ENCODE measurements around the gene FHAD1. TPM values are rescaled to one million over a fixed set of nuclear protein-coding genes. Genes with fewer than 3 reads are reported as not detected.

FHAD1 gene
- total RNA-seq, 1 experiment from 2014 or later: 3.5 TPM

DNA sequence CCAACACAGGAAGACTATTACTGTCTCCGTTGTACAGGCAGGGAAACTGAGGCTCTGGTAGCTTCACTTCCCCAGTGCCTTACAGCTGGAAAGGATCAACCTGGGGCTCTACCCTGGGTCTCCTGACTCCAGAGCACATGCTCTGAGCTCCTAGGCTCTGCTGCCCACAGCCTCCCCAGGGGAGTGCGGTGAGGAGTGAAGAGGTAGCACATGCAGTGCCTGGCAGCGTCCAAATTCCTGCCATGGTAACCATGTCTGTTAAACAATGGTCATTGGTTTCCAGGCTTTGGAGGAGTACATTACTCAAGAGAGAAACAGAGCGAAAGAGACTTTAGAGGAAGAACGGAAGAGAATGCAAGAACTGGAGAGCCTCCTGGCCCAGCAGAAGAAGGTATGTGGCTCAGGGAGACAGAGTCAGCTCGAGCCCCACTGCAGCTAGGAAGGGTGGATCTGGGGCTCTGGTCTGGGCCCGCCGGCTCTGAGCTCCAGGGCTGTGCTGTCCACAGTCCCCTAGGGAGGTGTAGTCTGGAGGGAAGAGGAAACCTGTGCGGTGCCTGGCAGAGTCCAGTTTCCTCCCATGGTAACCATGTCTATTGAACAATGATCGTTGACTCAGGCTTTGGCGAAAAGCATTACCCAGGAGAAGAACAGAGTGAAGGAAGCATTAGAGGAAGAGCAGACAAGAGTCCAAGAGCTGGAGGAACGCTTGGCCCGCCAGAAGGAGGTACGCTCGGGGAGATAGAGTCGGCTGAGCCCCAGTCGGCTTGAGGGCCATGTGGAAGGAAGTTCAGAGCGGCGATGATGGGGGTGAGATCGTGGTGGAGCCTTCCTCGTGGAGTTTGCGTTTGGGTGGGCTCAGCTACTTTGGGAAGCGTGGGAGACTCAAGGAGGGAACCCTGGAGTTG is 98.0 kb downstream of the FHAD1 start:
- ATAC-seq (no peak), DNase-seq (ENCODE audit: low read depth, low spot score) (no peak)
- Histone ChIP-seq H3K9ac (ENCODE audit: low read length) (0 out of 2 replicates have a peak overlapping the region, but pooled peaks have one; percentile 34), H3K4me2 (ENCODE audit: low read length) (peak overlapping the region; percentile 40), H3K4me1 (ENCODE audit: control insufficient read depth in 1 of 2, insufficient read depth in 2 of 2, low read length in 2 of 2) (peaks cover 5 to 67% of the 10 kb centered on the region in 2 experiments), H3K79me2 (ENCODE audit: insufficient read depth, low read length) (no peaks in the 10 kb centered on the region), H3K9me3 (ENCODE audit: control insufficient read depth in 1 of 2, insufficient read depth in 1 of 2, low read depth in 1 of 2, low read length in 2 of 2) (no peaks in the 10 kb centered on the region), H4K20me1 (ENCODE audit: insufficient read depth) (no peaks in the 10 kb centered on the region), H3K27ac (ENCODE audit: low read depth, low read length) (no peak overlapping the region), H3K36me3 (ENCODE audit: control insufficient read depth in 1 of 2, insufficient read depth in 2 of 2, low read length in 2 of 2) (no peaks in the 10 kb centered on the region), H2AFZ (ENCODE audit: low read depth, low read length, poor library complexity, severe bottlenecking) (no peak overlapping the region), H3K9me2 (ENCODE audit: insufficient read depth) (no peaks in the 10 kb centered on the region), H3K27me3 (ENCODE audit: insufficient read depth, low read length) (no peaks in the 10 kb centered on the region), H3K4me3 (replicated peaks in 1 of 2; ENCODE audit: low read depth in 1 of 2, low read length in 2 of 2) (no peak overlapping the region)
- POLR2A ChIA-PET: no interaction called here
- intact Hi-C loops (cut with micrococcal nuclease): no loop called here
- CTCF ChIA-PET: no interaction called here
- BruUV-seq (replicated peaks): no TSS peak
- RAD21 ChIA-PET (ENCODE audit: low non-redundant PET in 1 of 2, low total read pairs in 2 of 2, uncharacterized antibody in 2 of 2, unreplicated experiment in 2 of 2): no interaction called here
- TF ChIP-seq POLR2A (IDR thresholded peaks at IDR 0.05; ENCODE audit: borderline replicate concordance, extremely low read depth, insufficient read depth, insufficient read length) (no peak), ZNF274 (IDR thresholded peaks at IDR 0.05; ENCODE audit: low read depth, low read length) (no peak), EZH2 (IDR thresholded peaks at IDR 0.05) (no peak), TCF7L2 (IDR thresholded peaks at IDR 0.05; ENCODE audit: borderline replicate concordance, extremely low read depth, insufficient read depth, insufficient read length) (no peak), CBX3 (IDR thresholded peaks at IDR 0.05; ENCODE audit: low read depth) (no peak), SIN3A (IDR thresholded peaks at IDR 0.05; ENCODE audit: low read depth) (no peak), EZH2phosphoT487 (IDR thresholded peaks at IDR 0.05; ENCODE audit: borderline replicate concordance) (no peak), FOSL1 (IDR thresholded peaks at IDR 0.05; ENCODE audit: low read depth) (no peak), ELF1 (IDR thresholded peaks at IDR 0.05; ENCODE audit: borderline replicate concordance, low read depth) (no peak), SP1 (IDR thresholded peaks at IDR 0.05; ENCODE audit: low read depth) (no peak), JUND (IDR thresholded peaks at IDR 0.05) (no peak), YY1 (IDR thresholded peaks at IDR 0.05; ENCODE audit: extremely low read depth, insufficient replicate concordance, low read depth, low read length) (no peak), POLR2AphosphoS5 (IDR thresholded peaks at IDR 0.05; ENCODE audit: low read depth, low read length) (no peak), EGR1 (IDR thresholded peaks at IDR 0.05; ENCODE audit: low read depth) (no peak)
- TF ChIP-seq, protein P1, sequence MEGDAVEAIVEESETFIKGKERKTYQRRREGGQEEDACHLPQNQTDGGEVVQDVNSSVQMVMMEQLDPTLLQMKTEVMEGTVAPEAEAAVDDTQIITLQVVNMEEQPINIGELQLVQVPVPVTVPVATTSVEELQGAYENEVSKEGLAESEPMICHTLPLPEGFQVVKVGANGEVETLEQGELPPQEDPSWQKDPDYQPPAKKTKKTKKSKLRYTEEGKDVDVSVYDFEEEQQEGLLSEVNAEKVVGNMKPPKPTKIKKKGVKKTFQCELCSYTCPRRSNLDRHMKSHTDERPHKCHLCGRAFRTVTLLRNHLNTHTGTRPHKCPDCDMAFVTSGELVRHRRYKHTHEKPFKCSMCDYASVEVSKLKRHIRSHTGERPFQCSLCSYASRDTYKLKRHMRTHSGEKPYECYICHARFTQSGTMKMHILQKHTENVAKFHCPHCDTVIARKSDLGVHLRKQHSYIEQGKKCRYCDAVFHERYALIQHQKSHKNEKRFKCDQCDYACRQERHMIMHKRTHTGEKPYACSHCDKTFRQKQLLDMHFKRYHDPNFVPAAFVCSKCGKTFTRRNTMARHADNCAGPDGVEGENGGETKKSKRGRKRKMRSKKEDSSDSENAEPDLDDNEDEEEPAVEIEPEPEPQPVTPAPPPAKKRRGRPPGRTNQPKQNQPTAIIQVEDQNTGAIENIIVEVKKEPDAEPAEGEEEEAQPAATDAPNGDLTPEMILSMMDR (IDR thresholded peaks at IDR 0.05 in 2 of 3, conservative IDR thresholded peaks at IDR 0.05 in 1 of 3; ENCODE audit: borderline replicate concordance in 1 of 3, insufficient read depth in 1 of 3, low read depth in 2 of 3, low read length in 2 of 3): no peak
- TF ChIP-seq, protein P2, sequence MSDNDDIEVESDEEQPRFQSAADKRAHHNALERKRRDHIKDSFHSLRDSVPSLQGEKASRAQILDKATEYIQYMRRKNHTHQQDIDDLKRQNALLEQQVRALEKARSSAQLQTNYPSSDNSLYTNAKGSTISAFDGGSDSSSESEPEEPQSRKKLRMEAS (IDR thresholded peaks at IDR 0.05): no peak
- TF ChIP-seq, protein P3, sequence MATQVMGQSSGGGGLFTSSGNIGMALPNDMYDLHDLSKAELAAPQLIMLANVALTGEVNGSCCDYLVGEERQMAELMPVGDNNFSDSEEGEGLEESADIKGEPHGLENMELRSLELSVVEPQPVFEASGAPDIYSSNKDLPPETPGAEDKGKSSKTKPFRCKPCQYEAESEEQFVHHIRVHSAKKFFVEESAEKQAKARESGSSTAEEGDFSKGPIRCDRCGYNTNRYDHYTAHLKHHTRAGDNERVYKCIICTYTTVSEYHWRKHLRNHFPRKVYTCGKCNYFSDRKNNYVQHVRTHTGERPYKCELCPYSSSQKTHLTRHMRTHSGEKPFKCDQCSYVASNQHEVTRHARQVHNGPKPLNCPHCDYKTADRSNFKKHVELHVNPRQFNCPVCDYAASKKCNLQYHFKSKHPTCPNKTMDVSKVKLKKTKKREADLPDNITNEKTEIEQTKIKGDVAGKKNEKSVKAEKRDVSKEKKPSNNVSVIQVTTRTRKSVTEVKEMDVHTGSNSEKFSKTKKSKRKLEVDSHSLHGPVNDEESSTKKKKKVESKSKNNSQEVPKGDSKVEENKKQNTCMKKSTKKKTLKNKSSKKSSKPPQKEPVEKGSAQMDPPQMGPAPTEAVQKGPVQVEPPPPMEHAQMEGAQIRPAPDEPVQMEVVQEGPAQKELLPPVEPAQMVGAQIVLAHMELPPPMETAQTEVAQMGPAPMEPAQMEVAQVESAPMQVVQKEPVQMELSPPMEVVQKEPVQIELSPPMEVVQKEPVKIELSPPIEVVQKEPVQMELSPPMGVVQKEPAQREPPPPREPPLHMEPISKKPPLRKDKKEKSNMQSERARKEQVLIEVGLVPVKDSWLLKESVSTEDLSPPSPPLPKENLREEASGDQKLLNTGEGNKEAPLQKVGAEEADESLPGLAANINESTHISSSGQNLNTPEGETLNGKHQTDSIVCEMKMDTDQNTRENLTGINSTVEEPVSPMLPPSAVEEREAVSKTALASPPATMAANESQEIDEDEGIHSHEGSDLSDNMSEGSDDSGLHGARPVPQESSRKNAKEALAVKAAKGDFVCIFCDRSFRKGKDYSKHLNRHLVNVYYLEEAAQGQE (IDR thresholded peaks at IDR 0.05; ENCODE audit: low read depth): no peak

Measured in HCT116 (cell line).